ENCODE results near the gene ARPC5L. TPM values are rescaled to one million over a fixed set of nuclear protein-coding genes. Genes with fewer than 3 reads are reported as not detected.

Gene ARPC5L
- polyA plus RNA-seq, 3 donors from 2014 or later = 169 to 202 (median 172) TPM

DNA sequence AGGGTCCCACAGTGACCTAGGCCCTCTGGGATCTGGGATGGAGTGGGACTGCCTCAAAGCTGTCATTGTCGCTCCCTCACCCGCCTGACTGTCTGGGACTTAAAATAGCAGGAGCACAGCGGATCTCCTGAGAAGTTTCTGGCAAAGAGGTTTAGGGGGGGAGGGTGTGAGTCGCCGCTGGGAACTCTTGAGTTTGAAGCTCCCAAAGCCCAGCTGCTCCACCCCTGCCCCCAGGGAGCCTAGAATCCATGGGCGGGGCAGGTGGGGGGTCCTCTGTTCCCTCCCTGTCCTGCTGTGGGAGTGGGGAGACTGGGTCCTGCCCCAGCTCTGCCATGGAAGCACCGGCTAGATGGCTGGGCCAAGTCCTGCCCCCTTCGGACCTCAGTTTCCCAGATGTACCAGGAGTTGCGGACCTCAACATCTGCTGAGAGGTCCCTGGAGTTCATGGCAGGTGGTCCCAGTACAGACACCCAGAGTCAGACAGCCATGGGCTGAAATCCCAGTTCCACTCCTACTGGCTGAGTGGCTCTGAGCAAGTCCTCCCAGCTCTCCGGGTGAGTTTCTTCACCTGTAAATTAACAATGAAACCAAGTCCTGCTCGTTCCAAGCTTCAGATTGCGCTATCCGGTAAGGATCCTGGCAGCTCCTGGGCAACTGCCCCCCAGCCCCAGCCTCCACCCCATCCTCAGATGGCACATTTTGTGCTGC, 9.7 kb upstream of the ARPC5L start:
- no peaks in the 10 kb centered on the region for H3K36me3 Mint-ChIP-seq
- H3K4me3 Mint-ChIP-seq = peak overlapping the region; percentile 69 to 81 (median 72)
- H3K27ac Mint-ChIP-seq = peak overlapping the region; percentile 69 to 90 (median 83)
- no peaks in the 10 kb centered on the region for H3K9me3 Mint-ChIP-seq
- peaks cover 15 to 16% of the 10 kb centered on the region in 2 donors for H3K4me1 Mint-ChIP-seq
- no peak for DNase-seq
- H3K27me3 Mint-ChIP-seq (ENCODE audit: low read depth in 3 of 3) = peaks cover 4 to 11% (median 7%) of the 10 kb centered on the region in 3 donors

DNA sequence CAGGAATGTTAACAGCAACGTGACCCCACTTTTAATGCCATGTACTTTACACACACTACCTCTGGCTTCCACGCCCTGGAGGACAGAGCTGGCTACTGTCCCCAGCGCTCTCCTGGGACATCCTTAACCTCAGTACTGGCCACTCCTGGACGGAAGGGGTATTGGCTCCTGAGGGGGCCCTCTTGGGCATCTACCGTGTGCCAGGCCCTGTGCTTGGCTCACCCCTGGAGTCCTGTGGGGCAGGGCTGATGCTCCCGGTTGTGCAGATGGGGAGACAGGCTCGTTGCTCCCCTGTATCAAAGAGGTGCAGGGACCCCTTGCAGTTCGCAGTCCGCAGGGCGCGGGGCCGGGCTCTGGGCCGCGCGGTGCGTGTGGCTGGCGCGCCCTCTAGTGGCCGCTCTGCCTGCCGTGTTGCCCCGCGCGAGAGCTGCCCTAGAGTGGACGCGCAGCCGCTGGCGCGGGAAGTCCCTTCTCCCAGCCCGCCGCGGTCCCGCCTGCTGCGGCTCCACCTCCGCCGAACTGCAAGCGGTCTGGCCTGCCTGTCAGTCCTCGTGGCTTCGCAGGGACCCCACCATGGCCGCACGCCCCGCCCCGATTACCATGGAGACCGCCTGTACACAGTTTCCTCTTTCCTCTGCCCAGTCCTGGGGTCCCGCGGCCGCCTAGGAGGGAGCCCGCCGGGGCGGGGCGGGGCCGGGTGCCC, 8.9 kb upstream of the ARPC5L start, which contains the start of gene WDR38:
TSS of gene WDR38 (plus strand) at position 632 of the 703 bp plus-strand sequence. CDS start 72 bp downstream, outside the sequence.
- H3K4me3 Mint-ChIP-seq = peak within 1 kb of the TSS; percentile 69 to 81 (median 72)
- H3K36me3 Mint-ChIP-seq = peaks cover 0 to 4% (median 0%) of the 10 kb centered on the region in 3 donors
- peaks cover 15 to 16% of the 10 kb centered on the region in 2 donors for H3K4me1 Mint-ChIP-seq
- peak; percentile 88 to 93 (median 90) for DNase-seq
- peaks cover 4 to 11% (median 7%) of the 10 kb centered on the region in 3 donors for H3K27me3 Mint-ChIP-seq (ENCODE audit: low read depth in 3 of 3)
- H3K9me3 Mint-ChIP-seq = no peaks in the 10 kb centered on the region
- H3K27ac Mint-ChIP-seq = peak within 1 kb of the TSS; percentile 69 to 90 (median 84)

DNA sequence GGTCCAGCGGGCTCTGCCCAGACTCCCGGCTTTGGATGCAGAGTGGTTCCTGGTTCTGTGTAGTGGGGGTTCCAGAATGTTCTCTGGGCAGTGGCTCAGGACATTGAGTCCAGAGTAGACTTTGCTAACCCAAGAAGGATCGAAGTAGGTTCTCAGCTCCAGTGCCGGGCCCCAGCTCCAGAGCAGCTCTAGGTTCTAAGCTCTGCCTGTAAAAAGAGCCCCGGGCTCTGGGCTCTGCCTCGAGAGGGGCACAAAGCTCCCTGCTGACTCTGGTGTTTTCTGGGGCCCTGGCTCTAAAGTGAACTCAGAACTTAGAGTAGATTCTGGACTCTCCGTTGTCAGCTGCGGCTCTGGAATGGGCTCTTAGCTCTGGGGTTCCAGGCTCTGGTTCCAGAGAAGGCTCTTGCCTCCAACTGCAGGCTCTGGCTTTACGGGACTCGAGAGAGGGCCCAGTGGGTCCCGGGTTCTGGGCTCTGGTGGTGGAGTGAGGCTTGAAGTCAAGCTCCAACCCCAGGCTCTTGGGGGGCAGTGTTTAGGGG, 8.3 kb upstream of the ARPC5L start:
- no peak for DNase-seq
- peaks cover 16 to 19% of the 10 kb centered on the region in 2 donors for H3K4me1 Mint-ChIP-seq
- peaks cover 4 to 8% (median 7%) of the 10 kb centered on the region in 3 donors for H3K27me3 Mint-ChIP-seq (ENCODE audit: low read depth in 3 of 3)
- peak overlapping the region; percentile 69 to 90 (median 84) for H3K27ac Mint-ChIP-seq
- no peaks in the 10 kb centered on the region for H3K9me3 Mint-ChIP-seq
- H3K4me3 Mint-ChIP-seq = peak overlapping the region in 1 of 5 donors; percentile 12
- H3K36me3 Mint-ChIP-seq = peaks cover 0 to 4% (median 0%) of the 10 kb centered on the region in 3 donors

DNA sequence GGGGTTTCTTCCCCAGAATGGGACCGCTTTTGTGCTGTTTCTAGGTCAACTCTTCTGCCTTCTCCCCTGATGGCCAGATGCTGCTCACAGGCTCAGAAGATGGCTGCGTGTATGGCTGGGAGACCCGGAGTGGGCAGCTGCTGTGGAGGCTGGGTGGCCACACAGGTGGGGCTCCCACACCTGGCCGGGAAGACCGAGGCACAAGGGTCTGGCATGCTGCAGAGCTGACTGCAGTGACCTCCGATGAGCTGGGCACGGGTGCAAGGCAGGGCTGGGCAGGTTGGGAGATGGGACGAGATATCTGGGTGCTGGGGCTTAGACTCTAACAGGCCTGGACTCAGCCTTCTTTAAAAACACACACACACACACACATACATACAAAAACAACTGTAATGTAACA, 7.8 kb upstream of the ARPC5L start:
- Mint-ChIP-seq H3K36me3 (peaks cover 0 to 4% (median 0%) of the 10 kb centered on the region in 3 donors), H3K4me1 (peaks cover 21 to 23% of the 10 kb centered on the region in 2 donors), H3K4me3 (peak overlapping the region in 2 of 5 donors; percentile 15 to 16), H3K9me3 (no peaks in the 10 kb centered on the region), H3K27ac (peak overlapping the region; percentile 69 to 90 (median 84)), H3K27me3 (ENCODE audit: low read depth in 3 of 3) (peaks cover 4 to 8% (median 6%) of the 10 kb centered on the region in 3 donors)
- DNase-seq = no peak

DNA sequence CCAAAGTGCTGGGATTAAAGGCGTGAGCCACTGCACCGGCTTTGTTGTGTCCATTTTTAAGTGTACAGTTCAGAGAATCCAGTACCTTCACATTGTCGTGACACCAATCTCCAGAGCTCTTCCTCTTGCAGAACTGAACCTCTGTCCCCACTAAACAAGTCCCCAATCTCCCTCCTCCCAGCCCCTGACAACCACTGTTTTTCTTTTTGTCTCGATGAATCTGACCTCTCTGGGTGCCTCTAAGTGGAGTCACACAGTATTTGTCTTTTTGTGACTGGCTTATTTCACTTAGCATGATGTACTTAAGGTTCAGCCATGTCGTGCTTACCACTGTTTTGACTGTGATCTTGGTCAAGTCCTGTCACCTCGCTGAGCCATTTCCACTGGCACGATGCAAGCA, 7.1 kb upstream of the ARPC5L start:
- no peaks in the 10 kb centered on the region for H3K9me3 Mint-ChIP-seq
- H3K27me3 Mint-ChIP-seq (ENCODE audit: low read depth in 3 of 3) = peaks cover 4 to 8% (median 6%) of the 10 kb centered on the region in 3 donors
- no peak overlapping the region for H3K4me3 Mint-ChIP-seq
- no peak for DNase-seq
- peak overlapping the region; percentile 32 to 90 (median 82) for H3K27ac Mint-ChIP-seq
- peaks cover 0 to 9% (median 5%) of the 10 kb centered on the region in 3 donors for H3K36me3 Mint-ChIP-seq
- H3K4me1 Mint-ChIP-seq = peaks cover 28 to 29% of the 10 kb centered on the region in 2 donors

DNA sequence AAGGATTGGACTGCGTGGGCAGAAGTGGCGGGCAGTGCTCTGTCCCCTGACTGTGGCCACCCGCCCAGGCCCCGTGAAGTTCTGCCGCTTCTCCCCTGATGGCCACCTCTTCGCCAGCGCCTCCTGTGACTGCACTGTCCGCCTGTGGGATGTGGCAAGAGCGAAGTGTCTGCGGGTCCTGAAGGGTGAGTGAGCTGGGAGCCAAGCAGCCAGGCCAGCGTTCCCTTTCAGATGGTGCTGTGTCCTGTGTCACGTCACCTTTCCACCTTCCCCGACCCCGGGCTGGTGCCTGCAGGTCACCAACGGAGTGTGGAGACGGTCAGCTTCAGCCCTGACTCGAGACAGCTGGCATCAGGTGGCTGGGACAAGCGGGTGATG, 6.4 kb upstream of the ARPC5L start:
- peaks cover 4 to 8% (median 6%) of the 10 kb centered on the region in 3 donors for H3K27me3 Mint-ChIP-seq (ENCODE audit: low read depth in 3 of 3)
- H3K27ac Mint-ChIP-seq = peak overlapping the region in 2 of 6 donors; percentile 69 to 90
- H3K4me3 Mint-ChIP-seq = no peak overlapping the region
- no peak for DNase-seq
- peaks cover 5 to 16% (median 12%) of the 10 kb centered on the region in 3 donors for H3K36me3 Mint-ChIP-seq
- H3K4me1 Mint-ChIP-seq = peaks cover 35 to 36% of the 10 kb centered on the region in 2 donors
- no peaks in the 10 kb centered on the region for H3K9me3 Mint-ChIP-seq

DNA sequence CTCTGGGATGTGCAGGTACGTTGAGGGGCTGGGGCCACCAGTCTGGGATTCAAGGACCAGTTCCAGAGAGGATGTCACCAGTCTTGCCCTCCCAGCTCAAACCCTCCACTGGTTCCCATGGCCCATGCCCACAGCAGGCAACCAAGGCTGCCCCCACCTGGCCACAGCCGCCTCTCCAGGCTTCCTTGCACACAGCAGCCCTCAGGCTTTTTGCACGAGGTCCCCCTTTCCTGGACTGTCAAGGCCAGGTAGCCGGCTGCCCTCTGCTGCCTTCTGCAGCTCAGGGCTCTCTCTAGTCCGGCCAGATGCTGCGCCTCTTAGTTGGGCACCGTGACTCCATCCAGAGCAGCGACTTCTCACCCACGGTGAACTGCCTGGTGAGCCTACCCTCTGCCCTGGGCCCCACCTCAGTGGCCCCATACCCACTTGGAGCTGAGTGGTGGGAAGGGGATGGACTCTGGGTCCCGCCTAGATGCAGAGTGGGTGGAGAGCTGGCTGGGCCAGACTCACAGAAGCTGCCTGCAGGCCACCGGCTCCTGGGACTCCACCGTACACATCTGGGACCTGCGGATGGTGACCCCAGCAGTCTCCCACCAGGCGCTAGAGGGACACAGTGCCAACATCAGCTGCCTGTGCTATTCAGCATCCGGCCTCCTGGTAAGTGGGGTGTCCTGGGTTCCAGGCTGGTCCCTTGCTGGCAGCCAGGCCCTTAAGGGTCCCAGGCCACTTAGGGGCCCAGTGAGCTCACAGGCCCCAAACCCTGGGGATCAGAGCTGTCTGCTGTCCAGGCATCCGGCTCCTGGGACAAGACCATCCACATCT, 5.8 kb upstream of the ARPC5L start:
- Mint-ChIP-seq H3K27me3 (ENCODE audit: low read depth in 3 of 3) (peaks cover 4 to 8% (median 4%) of the 10 kb centered on the region in 3 donors), H3K4me1 (peaks cover 38 to 41% of the 10 kb centered on the region in 2 donors), H3K9me3 (no peaks in the 10 kb centered on the region), H3K4me3 (no peak overlapping the region), H3K27ac (no peak overlapping the region), H3K36me3 (peaks cover 5 to 17% (median 12%) of the 10 kb centered on the region in 3 donors)
- no peak for DNase-seq

DNA sequence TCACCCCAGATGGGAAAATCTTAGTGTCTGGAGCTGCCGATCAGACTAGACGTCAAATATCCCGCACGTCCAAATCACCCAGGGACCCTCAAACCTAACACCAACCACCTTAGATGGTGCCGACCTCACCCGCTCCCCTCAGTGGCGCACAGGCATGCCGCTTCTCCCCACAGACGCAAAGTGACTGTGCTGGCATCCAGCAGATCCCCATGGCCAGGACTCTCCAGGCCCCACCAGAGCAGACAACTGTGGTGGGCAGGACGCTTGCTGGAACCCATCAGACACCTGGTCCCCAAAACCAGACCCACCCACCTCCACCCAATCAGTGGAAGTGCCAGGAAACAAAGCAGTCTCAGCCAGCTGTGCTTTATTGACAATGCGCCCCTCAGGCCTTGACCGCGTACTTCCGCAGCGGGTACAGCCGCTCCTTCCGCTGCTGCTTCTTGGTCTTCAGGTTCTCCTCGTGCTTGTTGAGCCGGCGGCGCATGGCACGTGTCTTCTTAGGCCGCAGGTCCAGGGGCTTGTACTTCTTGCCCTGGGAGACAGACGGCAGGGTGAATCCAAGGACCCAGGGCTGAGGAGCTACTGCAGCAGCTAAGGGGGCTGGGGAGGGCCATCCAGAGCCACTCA, 4.3 kb upstream of the ARPC5L start:
- peak overlapping the region in 1 of 6 donors; percentile 36 for H3K27ac Mint-ChIP-seq
- no peaks in the 10 kb centered on the region for H3K9me3 Mint-ChIP-seq
- DNase-seq = no peak
- H3K4me1 Mint-ChIP-seq = peaks cover 40 to 42% of the 10 kb centered on the region in 2 donors
- peaks cover 5 to 19% (median 12%) of the 10 kb centered on the region in 3 donors for H3K36me3 Mint-ChIP-seq
- peaks cover 6 to 9% (median 7%) of the 10 kb centered on the region in 3 donors for H3K27me3 Mint-ChIP-seq (ENCODE audit: low read depth in 3 of 3)
- peak overlapping the region in 1 of 5 donors; percentile 27 for H3K4me3 Mint-ChIP-seq

DNA sequence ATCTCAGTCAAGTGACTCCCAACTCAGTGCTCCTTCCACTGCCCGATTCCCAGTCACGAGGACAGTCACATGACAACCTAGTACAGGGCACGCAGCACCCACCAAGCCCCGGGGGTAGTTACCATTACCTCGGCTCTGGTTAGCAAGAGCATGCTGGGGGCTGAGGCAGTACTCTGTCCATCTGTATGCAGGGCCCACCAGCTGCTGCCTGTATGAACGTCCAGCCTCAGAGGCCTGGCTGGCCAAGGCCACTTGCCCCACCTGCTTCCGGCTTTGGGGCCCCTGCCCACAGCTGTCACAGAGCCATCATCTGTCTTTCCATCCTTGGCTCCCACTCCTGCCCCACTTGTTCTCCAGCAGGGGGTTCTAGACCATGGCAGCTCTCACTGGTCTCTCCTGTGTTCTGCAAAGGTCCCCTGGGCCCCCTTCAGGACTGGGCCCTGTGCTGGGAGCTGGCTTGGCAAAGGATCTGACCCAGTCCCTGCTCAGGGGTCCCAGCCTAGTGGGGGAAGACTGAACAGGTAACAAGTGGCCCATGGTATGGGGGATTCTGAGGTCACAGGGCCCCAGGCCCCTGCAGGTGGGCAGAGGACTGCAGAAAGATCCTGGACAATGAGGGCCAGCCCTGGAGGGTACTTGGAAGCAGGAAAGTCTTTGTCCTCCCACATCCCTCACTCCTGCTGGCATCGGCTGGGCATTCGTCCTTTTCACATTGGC, 3.4 kb upstream of the ARPC5L start:
- no peak for DNase-seq
- Mint-ChIP-seq H3K4me1 (peaks cover 36 to 39% of the 10 kb centered on the region in 2 donors), H3K36me3 (peaks cover 5 to 19% (median 12%) of the 10 kb centered on the region in 3 donors), H3K4me3 (no peak overlapping the region), H3K27me3 (ENCODE audit: low read depth in 3 of 3) (peaks cover 2 to 6% (median 4%) of the 10 kb centered on the region in 3 donors), H3K9me3 (no peaks in the 10 kb centered on the region), H3K27ac (peak overlapping the region in 2 of 6 donors; percentile 34 to 61)

DNA sequence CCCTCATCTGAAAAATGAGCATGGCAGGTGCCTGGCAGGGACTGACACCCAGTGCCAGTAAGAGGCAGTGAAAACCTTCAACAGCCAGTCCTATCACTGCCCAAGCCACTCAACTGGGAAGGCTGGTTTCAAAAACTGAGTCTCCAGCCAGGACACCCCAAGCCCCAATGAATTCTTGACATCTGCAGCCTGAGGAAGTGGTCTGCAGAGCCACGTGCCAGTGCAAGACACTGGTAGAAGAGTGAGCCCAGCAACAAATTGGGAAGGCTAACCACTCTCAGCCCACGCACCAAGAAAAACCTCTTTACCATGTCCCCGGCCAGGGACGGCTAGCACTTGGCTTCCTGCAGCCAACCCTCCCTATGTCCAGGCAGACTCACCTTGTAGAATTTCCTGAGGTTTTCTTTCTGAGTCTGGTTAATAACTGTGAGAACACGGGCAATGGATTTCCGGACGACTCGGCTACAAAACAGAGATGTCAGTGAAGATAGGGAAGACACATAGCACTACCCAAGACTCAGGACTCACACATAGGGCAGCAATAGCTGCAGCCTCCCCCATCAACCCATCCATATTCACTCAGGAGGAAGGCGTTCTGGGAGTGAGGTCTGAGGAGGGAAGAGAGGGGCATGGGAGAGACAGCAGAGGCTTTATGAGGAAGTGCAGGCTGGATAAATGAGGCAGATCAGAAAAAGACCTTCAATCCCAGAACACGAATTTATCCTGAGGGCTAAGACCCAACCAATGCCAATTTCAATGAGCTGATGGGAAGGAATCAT, 1.9 kb upstream of the ARPC5L start:
- Mint-ChIP-seq H3K9me3 (no peaks in the 10 kb centered on the region), H3K27ac (peak overlapping the region; percentile 89 to 96 (median 92)), H3K27me3 (ENCODE audit: low read depth in 3 of 3) (peaks cover 2 to 4% (median 4%) of the 10 kb centered on the region in 3 donors), H3K4me3 (peak overlapping the region; percentile 94 to 97 (median 95)), H3K4me1 (peaks cover 37 to 42% of the 10 kb centered on the region in 2 donors), H3K36me3 (peaks cover 5 to 19% (median 12%) of the 10 kb centered on the region in 3 donors)
- DNase-seq = no peak

DNA sequence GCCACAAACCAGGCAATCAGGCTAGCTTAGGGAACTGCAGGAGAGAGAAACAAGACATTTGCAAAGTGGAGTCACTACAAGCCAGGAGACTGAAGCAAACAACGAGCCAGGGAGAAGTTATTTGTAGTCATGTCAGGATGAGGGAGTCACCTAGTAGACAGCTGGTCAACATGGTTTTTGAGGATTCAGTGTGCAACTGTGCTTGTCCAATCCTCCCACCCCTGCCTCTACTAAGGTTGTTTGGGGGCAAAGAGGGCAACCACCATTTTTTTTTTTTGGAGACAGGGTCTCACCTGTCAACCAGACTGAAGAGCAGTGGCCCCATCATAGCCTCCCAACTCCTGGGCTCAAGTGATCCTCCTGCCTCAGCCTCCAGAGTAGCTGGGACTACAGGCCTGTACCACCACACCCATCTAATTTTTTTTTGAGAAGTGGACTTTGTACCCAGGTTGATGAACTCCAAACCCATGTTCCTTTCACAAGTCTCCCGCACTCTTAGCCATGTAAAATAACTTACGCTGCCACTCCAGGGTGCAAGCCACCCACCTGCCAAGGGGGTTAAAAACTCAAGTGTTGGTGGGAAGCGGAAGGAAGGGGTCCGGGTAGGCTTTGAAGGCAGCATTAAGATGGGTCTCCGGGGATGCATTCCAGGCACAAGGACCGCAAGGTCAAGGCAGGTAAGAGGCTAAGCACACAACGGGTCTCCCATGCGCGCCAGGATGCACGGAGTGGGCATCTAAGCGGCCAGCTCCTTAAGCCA, 1.2 kb upstream of the ARPC5L start:
- peaks cover 2 to 4% (median 4%) of the 10 kb centered on the region in 3 donors for H3K27me3 Mint-ChIP-seq (ENCODE audit: low read depth in 3 of 3)
- DNase-seq = no peak
- peaks cover 5 to 19% (median 12%) of the 10 kb centered on the region in 3 donors for H3K36me3 Mint-ChIP-seq
- H3K27ac Mint-ChIP-seq = peak overlapping the region; percentile 89 to 96 (median 92)
- peak overlapping the region; percentile 94 to 97 (median 95) for H3K4me3 Mint-ChIP-seq
- H3K9me3 Mint-ChIP-seq = no peaks in the 10 kb centered on the region
- H3K4me1 Mint-ChIP-seq = peaks cover 37 to 42% of the 10 kb centered on the region in 2 donors

All from immature natural killer cell (primary cell).